Measurements from ENCODE around the gene UBE2Z. TPM values are rescaled to one million over a fixed set of nuclear protein-coding genes. Genes with fewer than 3 reads are reported as not detected.

The UBE2Z gene
- total and polyA plus RNA-seq, 2 of the 8 experiments (the other 6 are each of a cell fraction or from before 2014, with no cell fraction given): 73.4 to 75.9 TPM

- no peak overlapping the region for H3K27ac ChIP-seq (ENCODE audit: low read depth, low read length)
- H2AK5ac ChIP-seq (ENCODE audit: low read depth, low read length): no peak overlapping the region
- no peak overlapping the region for H3K23ac ChIP-seq (ENCODE audit: insufficient read length)
- H2BK5ac ChIP-seq (ENCODE audit: low read depth, low read length): no peak overlapping the region
- no peak overlapping the region for H2BK12ac ChIP-seq (ENCODE audit: low read depth, low read length)
- no peaks in the 10 kb centered on the region for H4K20me1 ChIP-seq (replicated peaks in 1 of 2; ENCODE audit: control insufficient read depth in 1 of 2, insufficient read depth in 2 of 2, low read length in 2 of 2)
- no peak overlapping the region for H2AFZ ChIP-seq (ENCODE audit: low read length)
- no peak overlapping the region for H3K4me2 ChIP-seq (ENCODE audit: insufficient read depth in 1 of 2, low read depth in 2 of 2, low read length in 2 of 2)
- H4K8ac ChIP-seq (ENCODE audit: extremely low read depth, insufficient read depth, low read length): no peak overlapping the region
- H3K23me2 ChIP-seq (ENCODE audit: low read depth, low read length): no peaks in the 10 kb centered on the region
- H4K5ac ChIP-seq (ENCODE audit: insufficient read length, low read depth, low read length): no peak overlapping the region
- no peak overlapping the region for H2BK20ac ChIP-seq (ENCODE audit: low read length)
- H3K27me3 ChIP-seq (replicated peaks in 1 of 4; ENCODE audit: control insufficient read depth in 3 of 4, extremely low read depth in 1 of 4, insufficient read depth in 3 of 4, low read length in 3 of 4): no peaks in the 10 kb centered on the region
- TF ChIP-seq RAD21 (IDR thresholded peaks at IDR 0.05 in 1 of 2, conservative IDR thresholded peaks at IDR 0.05 in 1 of 2; ENCODE audit: low read depth in 2 of 2, low read length in 2 of 2) (no peak), HDAC6 (IDR thresholded peaks at IDR 0.05; ENCODE audit: low read depth, low read length) (no peak), SP4 (IDR thresholded peaks at IDR 0.05; ENCODE audit: low read length) (no peak), CEBPB (IDR thresholded peaks at IDR 0.05; ENCODE audit: low read depth, low read length) (no peak)
- H4K91ac ChIP-seq (replicated peaks; ENCODE audit: insufficient read length, low read length): no peak overlapping the region
- no peaks in the 10 kb centered on the region for H3K9me3 ChIP-seq (ENCODE audit: insufficient read depth in 2 of 2, low read depth in 1 of 2, low read length in 1 of 2)
- no peaks in the 10 kb centered on the region for H3K79me2 ChIP-seq (ENCODE audit: control insufficient read depth in 1 of 2, insufficient read depth in 2 of 2, low read length in 2 of 2)
- H3K4me1 ChIP-seq (replicated peaks in 1 of 4; ENCODE audit: control insufficient read depth in 3 of 4, insufficient read depth in 4 of 4, low read length in 3 of 4): no peaks in the 10 kb centered on the region
- H3K9ac ChIP-seq (replicated peaks in 1 of 4; ENCODE audit: extremely low read depth in 1 of 4, low read depth in 3 of 4, low read length in 3 of 4): no peak overlapping the region
- no peak for DNase-seq (ENCODE audit: low read depth in 1 of 2, low spot score in 2 of 2)
- no peak overlapping the region for H3K14ac ChIP-seq (ENCODE audit: insufficient read length)
- no peak overlapping the region for H3K4me3 ChIP-seq (ENCODE audit: extremely low read depth in 1 of 4, insufficient read depth in 2 of 4, low read depth in 3 of 4, low read length in 4 of 4)
- ChIA-PET POLR2A (ENCODE audit: partially characterized antibody) (interaction anchor here (1.6 kb wide), 1 partner anchor 51 kb away, joined by 6 read pairs; the partner anchor contains the start of gene TTLL6), CTCF (ENCODE audit: partially characterized antibody) (interaction anchor here (1.9 to 88.5 kb wide), 3 partner anchors 4 to 197 kb away, joined by 5 to 2590 read pairs (median 2590); partner anchors contain the start of genes ATP5MC1, CALCOCO2 and TTLL6)
- H3K79me1 ChIP-seq (ENCODE audit: low read depth, low read length): no peaks in the 10 kb centered on the region; the same call in 1 of the 2 replicates
- no peak overlapping the region for H2BK15ac ChIP-seq (ENCODE audit: low read length)
- 84% methylated on average over 3 of the region's 3 CpGs; no CpG with 5 or more reads in 1 of the 2 experiments for WGBS, 2 experiments (ENCODE audit: extremely low coverage in 1 of 2, insufficient coverage in 1 of 2, insufficient read length in 1 of 2, insufficient replicate concordance in 2 of 2, low coverage in 1 of 2, low lambda C conversion rate in 2 of 2, missing lambda C conversion rate in 1 of 2)
- no peak overlapping the region for H3K4ac ChIP-seq (replicated peaks; ENCODE audit: insufficient read length, low read depth, low read length)
- FAIRE-seq: no peak
- H2BK120ac ChIP-seq (replicated peaks; ENCODE audit: low read depth, low read length): no peak overlapping the region
- H3K36me3 ChIP-seq (ENCODE audit: control insufficient read depth in 2 of 4, insufficient read depth in 4 of 4, low read length in 3 of 4): no peaks in the 10 kb centered on the region
- no peak overlapping the region for H3K18ac ChIP-seq (ENCODE audit: extremely low read depth, low read length)
- H3K56ac ChIP-seq (replicated peaks; ENCODE audit: insufficient read length, low read depth, low read length): no peak overlapping the region
Measured at GRCh38 chr17:48868916-48869500, 39.2 kb upstream of the UBE2Z start.
